Measurements from ENCODE around the gene HDAC4.

Gene HDAC4

DNA sequence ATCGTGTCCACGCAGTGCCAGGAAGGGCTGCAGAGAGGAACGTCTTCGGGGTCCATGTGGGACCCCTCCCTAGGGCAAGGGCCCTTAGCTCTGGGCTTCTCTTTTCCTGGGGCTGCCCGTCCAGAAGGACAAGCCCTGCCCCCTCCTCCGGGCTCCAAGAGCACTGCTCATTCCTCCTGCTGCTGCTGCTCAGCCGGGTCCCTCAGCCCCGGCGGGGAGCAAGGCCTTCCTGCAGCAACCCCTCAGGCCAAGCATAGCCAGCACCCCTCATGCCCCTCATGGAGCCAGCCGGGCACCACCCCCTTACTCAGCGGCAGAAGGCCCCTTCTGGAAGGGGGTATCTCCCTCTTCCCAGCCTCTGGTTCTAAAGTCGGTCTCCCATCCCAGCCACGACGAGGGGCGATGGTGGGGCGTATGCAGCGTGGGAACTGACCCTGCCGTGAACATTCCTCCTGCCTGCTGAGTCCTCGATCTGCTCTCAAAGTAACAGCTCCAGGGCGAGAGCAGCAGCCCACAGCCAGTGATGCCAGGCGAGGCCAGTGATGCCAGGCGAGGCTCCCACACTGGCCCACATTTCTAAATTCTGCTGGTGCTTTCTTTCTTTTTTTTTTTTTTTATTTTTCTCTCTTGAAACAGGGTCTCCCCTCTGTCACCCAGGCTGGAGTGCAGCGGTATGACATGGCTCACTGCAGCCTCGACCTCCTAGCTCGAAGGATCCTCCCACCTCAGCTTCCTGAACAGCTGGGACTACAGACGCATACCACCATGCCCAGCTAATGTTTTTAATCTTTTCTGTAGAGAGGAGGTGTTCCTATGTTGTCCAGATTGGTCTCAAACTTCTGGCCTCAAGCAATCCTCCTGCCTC, 99.7 kb downstream of the HDAC4 start:
- POLR2A ChIA-PET, result no interaction called here
- TF ChIP-seq ELF4 (IDR thresholded peaks at IDR 0.05), result no peak
- TF ChIP-seq ARNT (IDR thresholded peaks at IDR 0.05), result no peak
- TF ChIP-seq FOXM1 (IDR thresholded peaks at IDR 0.05; ENCODE audit: borderline replicate concordance), result no peak
- TF ChIP-seq SP1 (IDR thresholded peaks at IDR 0.05), result no peak
- TF ChIP-seq ZNF384 (IDR thresholded peaks at IDR 0.05), result no peak
- no peak for TF ChIP-seq L3MBTL2 (conservative IDR thresholded peaks at IDR 0.05)
- no peak for TF ChIP-seq SUZ12 (IDR thresholded peaks at IDR 0.05)
- TF ChIP-seq, protein P1, sequence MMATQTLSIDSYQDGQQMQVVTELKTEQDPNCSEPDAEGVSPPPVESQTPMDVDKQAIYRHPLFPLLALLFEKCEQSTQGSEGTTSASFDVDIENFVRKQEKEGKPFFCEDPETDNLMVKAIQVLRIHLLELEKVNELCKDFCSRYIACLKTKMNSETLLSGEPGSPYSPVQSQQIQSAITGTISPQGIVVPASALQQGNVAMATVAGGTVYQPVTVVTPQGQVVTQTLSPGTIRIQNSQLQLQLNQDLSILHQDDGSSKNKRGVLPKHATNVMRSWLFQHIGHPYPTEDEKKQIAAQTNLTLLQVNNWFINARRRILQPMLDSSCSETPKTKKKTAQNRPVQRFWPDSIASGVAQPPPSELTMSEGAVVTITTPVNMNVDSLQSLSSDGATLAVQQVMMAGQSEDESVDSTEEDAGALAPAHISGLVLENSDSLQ (IDR thresholded peaks at IDR 0.05), result no peak
- TF ChIP-seq CTBP1 (IDR thresholded peaks at IDR 0.05; ENCODE audit: borderline replicate concordance), result no peak
- TF ChIP-seq FOXA1 (IDR thresholded peaks at IDR 0.05), result no peak
- no peak for TF ChIP-seq NFRKB (IDR thresholded peaks at IDR 0.05)
- TF ChIP-seq BHLHE40 (IDR thresholded peaks at IDR 0.05; ENCODE audit: borderline replicate concordance), result no peak
- TF ChIP-seq LEF1 (IDR thresholded peaks at IDR 0.05; ENCODE audit: borderline replicate concordance), result no peak
- no peak for TF ChIP-seq FOXK2 (IDR thresholded peaks at IDR 0.05)
- TF ChIP-seq HDGF (IDR thresholded peaks at IDR 0.05; ENCODE audit: borderline replicate concordance), result no peak
- CTCF ChIA-PET, result no interaction called here
- no peak for DNase-seq (ENCODE audit: extremely low spot score)

DNA sequence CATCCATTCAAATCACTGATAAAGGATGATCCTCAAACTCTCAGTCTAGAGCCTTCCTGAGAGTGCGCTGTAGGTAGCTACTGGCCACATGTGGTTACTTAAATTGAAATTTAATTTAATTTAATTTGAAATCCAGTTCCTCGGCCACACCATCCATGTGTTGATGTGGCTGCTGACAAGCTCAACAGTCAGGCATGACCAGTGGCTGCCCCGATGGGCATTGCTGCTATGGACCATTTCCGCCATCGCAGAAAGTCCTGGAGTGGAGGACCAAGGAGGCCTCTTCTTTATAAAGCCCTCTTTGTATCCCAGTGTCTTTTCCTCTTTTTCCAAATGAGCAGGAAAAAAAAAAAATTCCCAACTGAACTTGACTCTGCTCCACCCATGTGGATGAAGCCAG, 100.6 kb downstream of the HDAC4 start:
- TF ChIP-seq TARDBP (IDR thresholded peaks at IDR 0.05) (no peak), FOXA1 (IDR thresholded peaks at IDR 0.05) (no peak), L3MBTL2 (conservative IDR thresholded peaks at IDR 0.05) (no peak), ELF4 (IDR thresholded peaks at IDR 0.05) (no peak), SP1 (IDR thresholded peaks at IDR 0.05) (no peak), HDGF (IDR thresholded peaks at IDR 0.05; ENCODE audit: borderline replicate concordance) (no peak), FOXM1 (IDR thresholded peaks at IDR 0.05; ENCODE audit: borderline replicate concordance) (no peak), NFRKB (IDR thresholded peaks at IDR 0.05) (no peak), FOXK2 (IDR thresholded peaks at IDR 0.05) (no peak), BHLHE40 (IDR thresholded peaks at IDR 0.05; ENCODE audit: borderline replicate concordance) (no peak), LEF1 (IDR thresholded peaks at IDR 0.05; ENCODE audit: borderline replicate concordance) (no peak), ZNF384 (IDR thresholded peaks at IDR 0.05) (no peak), ARNT (IDR thresholded peaks at IDR 0.05) (no peak), CTBP1 (IDR thresholded peaks at IDR 0.05; ENCODE audit: borderline replicate concordance) (no peak)
- TF ChIP-seq, protein P1 (IDR thresholded peaks at IDR 0.05), result no peak
- CTCF ChIA-PET, result no interaction called here
- POLR2A ChIA-PET, result no interaction called here
- DNase-seq (ENCODE audit: extremely low spot score), result no peak

DNA sequence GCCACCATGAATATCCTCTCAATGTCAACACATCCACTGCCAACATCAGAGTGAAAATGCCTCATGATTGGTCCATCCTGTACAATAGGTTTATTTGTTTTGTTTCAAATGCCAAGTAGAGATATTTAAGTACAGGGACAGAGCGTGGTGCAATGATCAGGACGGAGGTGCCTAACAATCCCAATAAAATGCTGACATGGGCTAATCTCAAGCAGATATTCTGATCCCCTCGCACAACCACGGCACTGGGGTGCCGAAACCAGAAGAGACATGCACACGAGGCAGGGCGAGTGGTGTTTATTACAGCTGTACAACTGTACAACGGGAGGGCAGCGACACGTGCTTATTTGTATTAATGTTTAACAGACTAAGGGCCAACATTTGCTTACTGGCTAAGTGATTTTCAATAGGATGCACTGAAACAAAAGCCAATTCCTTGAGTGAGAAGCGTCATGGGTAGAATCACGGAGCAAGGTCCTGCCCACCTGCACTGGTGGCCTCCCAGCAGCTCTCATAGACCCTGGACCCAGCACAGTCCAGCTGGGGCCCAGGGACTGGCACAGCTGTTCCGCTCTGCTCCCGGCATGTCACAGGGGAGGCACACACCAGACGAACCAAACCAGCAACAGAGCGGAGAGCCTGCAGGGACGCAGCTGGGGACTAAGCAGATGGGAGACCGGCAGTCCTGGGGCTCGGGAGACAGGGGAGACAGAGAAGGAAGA, 101.4 kb downstream of the HDAC4 start:
- ChIA-PET POLR2A (no interaction called here), CTCF (no interaction called here)
- TF ChIP-seq, protein P1 (IDR thresholded peaks at IDR 0.05), result no peak
- TF ChIP-seq SUZ12 (IDR thresholded peaks at IDR 0.05), result no peak
- TF ChIP-seq ARNT (IDR thresholded peaks at IDR 0.05), result no peak
- no peak for TF ChIP-seq LEF1 (IDR thresholded peaks at IDR 0.05; ENCODE audit: borderline replicate concordance)
- no peak for TF ChIP-seq FOXK2 (IDR thresholded peaks at IDR 0.05)
- TF ChIP-seq FOXA1 (IDR thresholded peaks at IDR 0.05), result no peak
- TF ChIP-seq FOXM1 (IDR thresholded peaks at IDR 0.05; ENCODE audit: borderline replicate concordance), result no peak
- no peak for TF ChIP-seq BHLHE40 (IDR thresholded peaks at IDR 0.05; ENCODE audit: borderline replicate concordance)
- no peak for TF ChIP-seq SP1 (IDR thresholded peaks at IDR 0.05)
- no peak for TF ChIP-seq HDGF (IDR thresholded peaks at IDR 0.05; ENCODE audit: borderline replicate concordance)
- TF ChIP-seq ELF4 (IDR thresholded peaks at IDR 0.05), result no peak
- TF ChIP-seq ZNF384 (IDR thresholded peaks at IDR 0.05), result no peak
- no peak for TF ChIP-seq NFRKB (IDR thresholded peaks at IDR 0.05)
- TF ChIP-seq CTBP1 (IDR thresholded peaks at IDR 0.05; ENCODE audit: borderline replicate concordance), result no peak
- TF ChIP-seq L3MBTL2 (conservative IDR thresholded peaks at IDR 0.05), result no peak
- DNase-seq (ENCODE audit: extremely low spot score), result no peak

DNA sequence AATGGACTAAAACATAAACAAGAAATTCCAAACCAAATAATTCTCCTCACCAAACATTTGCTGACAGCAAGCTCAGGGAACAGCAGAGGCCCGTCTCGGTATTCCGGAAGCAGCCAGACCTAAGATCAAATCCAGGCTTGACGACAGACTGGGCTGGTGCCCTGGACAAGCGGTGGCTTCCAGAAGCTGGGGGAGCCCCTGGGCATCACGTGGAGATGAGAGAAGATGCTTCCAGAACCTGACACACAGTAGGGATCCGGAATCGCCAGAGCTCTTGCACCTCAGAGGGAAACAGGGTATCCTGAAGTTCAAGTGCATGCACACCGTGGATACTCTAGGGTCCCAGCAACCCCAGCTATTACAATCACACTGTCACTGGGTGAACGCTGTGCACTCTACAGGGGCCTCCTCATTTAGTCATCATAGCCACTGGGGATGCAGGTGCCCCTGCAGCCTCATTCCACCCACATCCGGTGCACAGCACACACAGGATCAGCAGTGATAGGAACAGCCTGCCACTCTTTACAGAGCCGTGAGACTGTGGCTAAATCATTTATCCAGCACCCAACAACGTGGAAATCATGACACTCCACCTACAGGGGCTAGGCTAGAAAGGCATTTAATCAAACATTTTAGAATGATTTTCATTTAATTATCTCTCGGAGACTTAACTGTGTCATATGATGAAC, 102.6 kb downstream of the HDAC4 start:
- TF ChIP-seq ARNT (IDR thresholded peaks at IDR 0.05) (no peak), FOXM1 (IDR thresholded peaks at IDR 0.05; ENCODE audit: borderline replicate concordance) (no peak), TARDBP (IDR thresholded peaks at IDR 0.05) (no peak), ELF4 (IDR thresholded peaks at IDR 0.05) (no peak), CTBP1 (IDR thresholded peaks at IDR 0.05; ENCODE audit: borderline replicate concordance) (no peak), FOXA1 (IDR thresholded peaks at IDR 0.05) (no peak), HDGF (IDR thresholded peaks at IDR 0.05; ENCODE audit: borderline replicate concordance) (no peak), L3MBTL2 (conservative IDR thresholded peaks at IDR 0.05) (no peak), ZNF384 (IDR thresholded peaks at IDR 0.05) (no peak), FOXK2 (IDR thresholded peaks at IDR 0.05) (no peak)
- ChIA-PET CTCF (no interaction called here), POLR2A (no interaction called here)
- DNase-seq (ENCODE audit: extremely low spot score), result no peak

Data from HEK293T (cell line).